Keratinocyte (primary cell): Measurements from ENCODE around the gene FAM135A. TPM values are rescaled to one million over a fixed set of nuclear protein-coding genes. Genes with fewer than 3 reads are reported as not detected.

Source experiments
- DNase-seq: peaks from one replicate; pipeline ENCODE4 v3.0.0-alpha.2; 2011; ENCODE audit warnings: low read depth, missing footprints, low spot score
- FAIRE-seq: peaks from 2 replicates; lab custom pipeline; 2011; peaks lifted over from hg19 to GRCh38; lab: Jason Lieb, UNC
- H2AFZ ChIP-seq: 2 replicates; pipeline ENCODE4 v1.6.0; 2012; ENCODE audit warnings: low read length, control low read depth, inconsistent platforms; ENCODE audit not compliant: control insufficient read depth
- H3K27ac ChIP-seq: 2 replicates; pipeline ENCODE4 v1.5.1; 2011; ENCODE audit warnings: low read length; ENCODE audit not compliant: control insufficient read depth, insufficient read depth
- H3K27me3 ChIP-seq: 3 replicates; pipeline ENCODE4 v1.6.0; 2011; ENCODE audit warnings: low read length; ENCODE audit not compliant: control insufficient read depth, insufficient read depth; ENCODE audit errors: extremely low read depth
- H3K36me3 ChIP-seq, 2 experiments: 2 replicates in 1 of 2; 3 replicates in 1 of 2; pipeline ENCODE4 v1.5.1; 2011; ENCODE audit warnings: low read length in 2 of 2, mild to moderate bottlenecking in 1 of 2; ENCODE audit not compliant: control insufficient read depth in 2 of 2, insufficient read depth in 2 of 2; ENCODE audit errors: extremely low read depth in 1 of 2
- H3K4me1 ChIP-seq: 3 replicates; pipeline ENCODE4 v1.5.1; 2011; ENCODE audit warnings: low read length; ENCODE audit not compliant: control insufficient read depth, insufficient read depth; ENCODE audit errors: extremely low read depth
- H3K4me2 ChIP-seq: 3 replicates; pipeline ENCODE4 v1.6.0; 2011; ENCODE audit warnings: low read depth, low read length; ENCODE audit not compliant: control insufficient read depth, insufficient read depth; ENCODE audit errors: extremely low read depth
- H3K4me3 ChIP-seq, 3 experiments: fragments of 200-600 bp in 1 of 3; sonication (generic) in 1 of 3; 2 replicates in 2 of 3; 3 replicates in 1 of 3; pipeline ENCODE4 v1.5.1; 2011 to 2016; ENCODE audit warnings: low read length in 3 of 3, mild to moderate bottlenecking in 3 of 3, control low read depth in 2 of 3, inconsistent platforms in 1 of 3, low read depth in 1 of 3, mixed read lengths in 1 of 3, mixed run types in 1 of 3, moderate library complexity in 1 of 3; ENCODE audit not compliant: control insufficient read depth in 2 of 3, insufficient read depth in 2 of 3; ENCODE audit errors: extremely low read depth in 1 of 3
- H3K79me2 ChIP-seq: 2 replicates; pipeline ENCODE4 v1.6.0; 2012; ENCODE audit warnings: low read length; ENCODE audit not compliant: control insufficient read depth, insufficient read depth
- H3K9ac ChIP-seq: 3 replicates; pipeline ENCODE4 v1.6.0; 2011; ENCODE audit warnings: low read length; ENCODE audit not compliant: control insufficient read depth, insufficient read depth; ENCODE audit errors: extremely low read depth
- H3K9me1 ChIP-seq: 3 replicates; pipeline ENCODE4 v1.6.0; 2011; ENCODE audit warnings: low read length; ENCODE audit not compliant: control insufficient read depth, insufficient read depth; ENCODE audit errors: extremely low read depth
- H3K9me3 ChIP-seq: 2 replicates; pipeline ENCODE4 v1.5.1; 2012; ENCODE audit warnings: low read depth, low read length; ENCODE audit not compliant: control insufficient read depth
- H4K20me1 ChIP-seq: 3 replicates; pipeline ENCODE4 v1.6.0; 2011; ENCODE audit warnings: low read length; ENCODE audit not compliant: control insufficient read depth, insufficient read depth; ENCODE audit errors: extremely low read depth
- CTCF ChIP-seq, 3 experiments: IDR thresholded peaks in 1 of 3; conservative IDR thresholded peaks in 1 of 3; optimal IDR thresholded peaks in 1 of 3; 2 replicates in 2 of 3; 3 replicates in 1 of 3; pipeline versions ENCODE3 to v1.5.1; 2011; ENCODE audit warnings: low read length in 3 of 3, mild to moderate bottlenecking in 3 of 3, moderate library complexity in 2 of 3, control low read depth in 1 of 3, inconsistent platforms in 1 of 3; ENCODE audit not compliant: insufficient read depth in 2 of 3; ENCODE audit errors: extremely low read depth in 1 of 3
- EZH2 ChIP-seq: IDR thresholded peaks from one replicate; pipeline ENCODE4 v1.6.1; 2012; ENCODE audit warnings: inconsistent platforms, mild to moderate bottlenecking, low read length, moderate library complexity
- dilution Hi-C: fragments of 300-500 bp; cut with MboI; formaldehyde crosslinking; loops from one replicate; pipeline ENCODE4 v1.7.0; 2020; ENCODE audit warnings: low sequenced_read_pairs; ENCODE audit not compliant: extremely low pct_ligation_motif_present
- polyA plus RNA-seq, 5 experiments: library from polyadenylated mRNA; depleted of rRNA in 3 of 5; stranded (reverse) in 3 of 5; stranded (forward) in 1 of 5; unstranded in 1 of 5; fragments of >200 nt; gene quantifications; 1 replicate in 1 of 5; 2 replicates in 3 of 5; 3 replicates in 1 of 5; pipeline versions ENCODE4 v1.2.1 to v1.2.3, GENCODE V29; 2011 to 2012; ENCODE audit warnings: missing spikeins in 2 of 5, low read depth in 1 of 5, low replicate concordance in 1 of 5

FAM135A gene
- polyA plus RNA-seq, 1 donor (not counting 4 experiments of a cell fraction or from before 2014, with no cell fraction given): 21.3 TPM

- Histone ChIP-seq H3K27me3 (no peaks in the 10 kb centered on the region), H4K20me1 (no peaks in the 10 kb centered on the region), H3K36me3 (no peaks in the 10 kb centered on the region), H3K4me3 (no peak overlapping the region), H3K4me1 (no peaks in the 10 kb centered on the region), H3K9me1 (no peaks in the 10 kb centered on the region), H3K27ac (no peak overlapping the region), H3K4me2 (no peak overlapping the region), H3K9me3 (no peaks in the 10 kb centered on the region), H3K9ac (no peak overlapping the region), H2AFZ (no peak overlapping the region), H3K79me2 (no peaks in the 10 kb centered on the region)
- FAIRE-seq (no peak), DNase-seq (no peak)
- dilution Hi-C loops: no loop called here
- TF ChIP-seq EZH2 (no peak), CTCF (optimal IDR thresholded peaks at IDR 0.05 in 1 of 3, IDR thresholded peaks at IDR 0.05 in 1 of 3, conservative IDR thresholded peaks at IDR 0.05 in 1 of 3; ENCODE audit: extremely low read depth in 1 of 3, insufficient read depth in 2 of 3, low read length in 3 of 3) (no peak)
Observed at GRCh38 chr6:70575899-70576495, 162.7 kb downstream of the FAM135A start.

- H3K9me3 ChIP-seq: no peaks in the 10 kb centered on the region
- H3K9me1 ChIP-seq: no peaks in the 10 kb centered on the region
- no peak overlapping the region for H2AFZ ChIP-seq
- TF ChIP-seq CTCF (optimal IDR thresholded peaks at IDR 0.05 in 1 of 3, IDR thresholded peaks at IDR 0.05 in 1 of 3, conservative IDR thresholded peaks at IDR 0.05 in 1 of 3; ENCODE audit: extremely low read depth in 1 of 3, insufficient read depth in 2 of 3, low read length in 3 of 3) (no peak), EZH2 (no peak)
- H3K4me2 ChIP-seq: no peak overlapping the region
- dilution Hi-C loops: no loop called here
- H4K20me1 ChIP-seq: no peaks in the 10 kb centered on the region
- DNase-seq (no peak), FAIRE-seq (no peak)
- no peaks in the 10 kb centered on the region for H3K79me2 ChIP-seq
- no peak overlapping the region for H3K4me3 ChIP-seq
- H3K27me3 ChIP-seq: no peaks in the 10 kb centered on the region
- H3K4me1 ChIP-seq: no peaks in the 10 kb centered on the region
- peaks cover 0 to 1% of the 10 kb centered on the region in 2 experiments for H3K36me3 ChIP-seq
- H3K9ac ChIP-seq: no peak overlapping the region
- H3K27ac ChIP-seq: no peak overlapping the region
Observed at GRCh38 chr6:70586114-70586513, 172.8 kb downstream of the FAM135A start.
